H9 (cell line): Measurements from ENCODE around the gene NACC2. TPM values are rescaled to one million over a fixed set of nuclear protein-coding genes. Genes with fewer than 3 reads are reported as not detected.

Experiments used
- DNase-seq: peaks from one replicate; pipeline ENCODE4 v3.0.0-alpha.2; 2017
- H2AFZ ChIP-seq: one replicate; pipeline ENCODE4 v1.6.1; 2013; ENCODE audit warnings: mild to moderate bottlenecking, low read length, control low read depth, moderate library complexity
- H2AK5ac ChIP-seq: 2 replicates; pipeline ENCODE4 v1.6.1; 2013; ENCODE audit warnings: low read length, control low read depth, mixed read lengths; ENCODE audit not compliant: insufficient read length
- H2BK120ac ChIP-seq: one replicate; pipeline ENCODE4 v1.6.1; 2013; ENCODE audit warnings: low read depth, mild to moderate bottlenecking, low read length, control low read depth, inconsistent platforms; ENCODE audit not compliant: poor library complexity, severe bottlenecking
- H2BK12ac ChIP-seq: 2 replicates; pipeline ENCODE4 v1.6.1; 2013; ENCODE audit warnings: low read length, control low read depth, mixed read lengths, low read depth; ENCODE audit not compliant: insufficient read length
- H2BK15ac ChIP-seq: 2 replicates; pipeline ENCODE4 v1.6.1; 2013; ENCODE audit warnings: low read depth, low read length, control low read depth
- H2BK20ac ChIP-seq: one replicate; pipeline ENCODE4 v1.6.1; 2013; ENCODE audit warnings: low read depth, mild to moderate bottlenecking, low read length, control low read depth, inconsistent platforms; ENCODE audit not compliant: poor library complexity, severe bottlenecking
- H2BK5ac ChIP-seq: 2 replicates; pipeline ENCODE4 v1.6.1; 2013; ENCODE audit warnings: low read length, control low read depth, mixed read lengths; ENCODE audit not compliant: insufficient read length
- H3K14ac ChIP-seq: 2 replicates; pipeline ENCODE4 v1.6.1; 2013; ENCODE audit warnings: low read length, control low read depth; ENCODE audit not compliant: insufficient read depth
- H3K18ac ChIP-seq: 2 replicates; pipeline ENCODE4 v1.6.1; 2013; ENCODE audit warnings: low read depth, mild to moderate bottlenecking, mixed read lengths, low read length, control low read depth; ENCODE audit not compliant: insufficient read length
- H3K23ac ChIP-seq: 2 replicates; pipeline ENCODE4 v1.6.1; 2013; ENCODE audit warnings: low read length, control low read depth, mixed read lengths, low read depth; ENCODE audit not compliant: insufficient read length
- H3K23me2 ChIP-seq: 2 replicates; pipeline ENCODE4 v1.6.1; 2013; ENCODE audit warnings: low read depth, mild to moderate bottlenecking, mixed read lengths, low read length, control low read depth; ENCODE audit not compliant: insufficient read length, poor library complexity, severe bottlenecking
- H3K27ac ChIP-seq: 2 replicates; pipeline ENCODE4 v1.5.1; 2013; ENCODE audit warnings: low read length, control low read depth, mixed read lengths, low read depth; ENCODE audit not compliant: insufficient read length
- H3K27me3 ChIP-seq: 2 replicates; pipeline ENCODE4 v1.6.1; 2013; ENCODE audit warnings: low read length, control low read depth, inconsistent platforms; ENCODE audit not compliant: insufficient read depth
- H3K4ac ChIP-seq: 2 replicates; pipeline ENCODE4 v1.6.1; 2013; ENCODE audit warnings: low read depth, mild to moderate bottlenecking, control low read depth, inconsistent platforms, low read length, moderate library complexity
- H3K4me1 ChIP-seq: 2 replicates; pipeline ENCODE4 v1.6.1; 2013; ENCODE audit warnings: low read length, control low read depth, inconsistent platforms; ENCODE audit not compliant: insufficient read depth
- H3K4me2 ChIP-seq: 2 replicates; pipeline ENCODE4 v1.6.1; 2013; ENCODE audit warnings: low read length, control low read depth, mixed read lengths; ENCODE audit not compliant: insufficient read length, insufficient read depth
- H3K56ac ChIP-seq: 2 replicates; pipeline ENCODE4 v1.6.1; 2013; ENCODE audit warnings: low read depth, mild to moderate bottlenecking, mixed read lengths, low read length, control low read depth; ENCODE audit not compliant: insufficient read length
- H3K79me1 ChIP-seq: 2 replicates; pipeline ENCODE4 v1.6.1; 2013; ENCODE audit warnings: low read depth, mild to moderate bottlenecking, moderate library complexity, low read length, control low read depth, inconsistent platforms; ENCODE audit not compliant: insufficient read depth, poor library complexity, severe bottlenecking
- H3K79me2 ChIP-seq: 2 replicates; pipeline ENCODE4 v1.6.1; 2013; ENCODE audit warnings: low read length, control low read depth, inconsistent platforms; ENCODE audit not compliant: insufficient read depth
- H3K9ac ChIP-seq: 2 replicates; pipeline ENCODE4 v1.6.1; 2013; ENCODE audit warnings: low read length, control low read depth, mixed read lengths; ENCODE audit not compliant: insufficient read length; ENCODE audit errors: extremely low read depth
- H3K9me3 ChIP-seq: one replicate; pipeline ENCODE4 v1.6.1; 2013; ENCODE audit warnings: low read depth, low read length, inconsistent platforms; ENCODE audit not compliant: control insufficient read depth
- H3T11ph ChIP-seq: one replicate; pipeline ENCODE4 v1.6.1; 2013; ENCODE audit warnings: mild to moderate bottlenecking, low read length, control low read depth, inconsistent platforms
- H4K20me1 ChIP-seq: one replicate; pipeline ENCODE4 v1.6.1; 2013; ENCODE audit not compliant: control insufficient read depth, insufficient read length, insufficient read depth
- H4K5ac ChIP-seq: 2 replicates; pipeline ENCODE4 v1.6.1; 2013; ENCODE audit warnings: low read depth, mild to moderate bottlenecking, mixed read lengths, low read length, control low read depth; ENCODE audit not compliant: insufficient read length
- H4K8ac ChIP-seq: replicated peaks from 2 replicates; pipeline ENCODE4 v1.6.1; 2013; ENCODE audit warnings: low read length, control low read depth, mixed read lengths, low read depth; ENCODE audit not compliant: insufficient read length
- H4K91ac ChIP-seq: 2 replicates; pipeline ENCODE4 v1.6.1; 2013; ENCODE audit warnings: low read depth, mild to moderate bottlenecking, moderate library complexity, mixed read lengths, low read length, control low read depth; ENCODE audit not compliant: insufficient read length
- H3K27ac Mint-ChIP-seq, 3 experiments: 2 replicates in 2 of 3; 3 replicates in 1 of 3; pipeline ENCODE4 v1.8.0; 2020 to 2021; ENCODE audit warnings: mixed read lengths in 3 of 3, mild to moderate bottlenecking in 1 of 3, moderate library complexity in 1 of 3
- H3K27me3 Mint-ChIP-seq: 2 replicates; pipeline ENCODE4 v1.8.0; 2021; ENCODE audit warnings: low read depth, mild to moderate bottlenecking, moderate library complexity, mixed read lengths
- H3K36me3 Mint-ChIP-seq, 3 experiments: 2 replicates in 2 of 3; 3 replicates in 1 of 3; pipeline ENCODE4 v1.8.0; 2020 to 2021; ENCODE audit warnings: low read depth in 3 of 3, mixed read lengths in 3 of 3; ENCODE audit not compliant: insufficient read depth in 1 of 3
- H3K4me1 Mint-ChIP-seq, 2 experiments: 2 replicates each; pipeline ENCODE4 v1.8.0; 2020; ENCODE audit warnings: mixed read lengths in 2 of 2
- H3K4me3 Mint-ChIP-seq, 2 experiments: 2 replicates in 1 of 2; 3 replicates in 1 of 2; pipeline ENCODE4 v1.8.0; 2020 to 2021; ENCODE audit warnings: mild to moderate bottlenecking in 2 of 2, mixed read lengths in 2 of 2, moderate library complexity in 1 of 2
- H3K9me3 Mint-ChIP-seq, 2 experiments: 2 replicates in 1 of 2; 3 replicates in 1 of 2; pipeline ENCODE4 v1.8.0; 2020; ENCODE audit warnings: mild to moderate bottlenecking in 2 of 2, mixed read lengths in 2 of 2, moderate library complexity in 1 of 2
- WGBS: extraction: QIAGEN DNeasy Blood & Tissue Kit; methylation state at CpG from one replicate; pipeline ENCODE4 v1.1.7; 2013; ENCODE audit warnings: missing lambda C conversion rate, low lambda C conversion rate, mixed read lengths; ENCODE audit not compliant: insufficient read length; ENCODE audit errors: extremely low coverage; 5-methylcytosine and 5-hydroxymethylcytosine counted together
- total RNA-seq: library from RNA; stranded (reverse); gene quantifications from 2 replicates; pipeline ENCODE4 v1.2.1, GENCODE V29; 2021
- TF ChIP-seq, protein P1 (sequence below): fragments of 200-600 bp; sonication (generic); conservative IDR thresholded peaks from 3 replicates; pipeline ENCODE4 v1.8.0; 2021; ENCODE audit warnings: antibody characterized with exemption, mild to moderate bottlenecking

NACC2 gene
- total RNA-seq, 1 experiment from 2014 or later, result 11.5 TPM

DNA sequence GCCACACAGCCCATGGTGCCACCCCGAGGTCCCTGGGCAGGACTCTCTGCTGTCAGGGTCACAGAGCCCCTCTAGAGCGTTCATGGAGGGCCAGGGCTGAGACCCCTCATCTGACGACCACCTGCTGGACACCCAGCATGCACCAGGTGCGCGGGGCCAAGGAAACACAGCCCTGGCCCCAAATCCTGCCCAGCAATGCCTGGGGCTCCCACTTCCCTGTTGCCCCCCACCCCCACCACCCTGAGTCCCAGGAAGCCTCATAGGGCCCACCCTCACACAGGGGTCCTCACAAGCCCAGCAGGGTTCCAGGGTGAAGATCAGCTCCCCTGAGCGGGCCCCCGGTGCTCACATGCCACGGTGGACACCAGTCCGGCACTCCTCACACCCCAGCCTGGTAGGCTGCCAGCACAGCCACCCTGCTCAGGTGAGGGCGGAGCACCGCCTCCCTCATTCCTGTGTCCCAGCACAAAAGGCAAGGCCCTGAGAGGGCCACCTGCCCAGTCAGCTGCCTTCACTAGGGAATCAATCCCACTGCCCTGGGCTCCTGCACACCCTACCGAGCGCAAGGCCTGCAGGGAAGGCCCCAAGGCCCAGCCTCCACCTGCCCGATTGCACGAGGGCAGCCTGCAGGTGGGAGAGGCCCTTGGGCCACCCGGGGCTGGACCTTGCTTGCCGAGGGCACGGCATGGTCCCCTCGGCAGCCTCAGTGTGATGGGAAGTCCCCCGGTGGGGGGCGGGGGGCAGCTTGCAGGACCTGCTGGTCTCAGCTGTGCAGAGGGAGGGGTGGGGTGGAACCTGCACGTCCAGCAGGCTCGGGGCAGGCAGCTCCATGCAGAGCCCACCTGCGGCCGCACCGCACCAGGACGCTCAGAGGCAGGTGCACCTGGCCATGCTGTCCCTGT, 77.5 kb downstream of the NACC2 start:
- H3K4me3 Mint-ChIP-seq, result no peak overlapping the region
- H2BK15ac ChIP-seq, result no peak overlapping the region
- H3K14ac ChIP-seq, result peak overlapping the region; percentile 23; the same call in 1 of the 2 replicates
- peaks cover 26 to 43% of the 10 kb centered on the region in 2 experiments for H3K4me1 Mint-ChIP-seq
- H2BK120ac ChIP-seq, result no peak overlapping the region
- H3K27me3 Mint-ChIP-seq, result peaks cover 11% of the 10 kb centered on the region
- H3K9me3 ChIP-seq, result no peaks in the 10 kb centered on the region
- H3K27ac Mint-ChIP-seq, result no peak overlapping the region
- no peak overlapping the region for H2AFZ ChIP-seq
- H3K27me3 ChIP-seq, result no peaks in the 10 kb centered on the region
- H3K18ac ChIP-seq, result no peak overlapping the region
- H4K91ac ChIP-seq, result no peak overlapping the region
- DNase-seq, result peak; percentile 25
- no peak overlapping the region for H3K9ac ChIP-seq
- H3K36me3 Mint-ChIP-seq, result peaks cover 0 to 4% (median 3%) of the 10 kb centered on the region in 3 experiments; a peak in 2 of 7 replicates
- H2AK5ac ChIP-seq, result no peak overlapping the region
- no peak overlapping the region for H3K4me2 ChIP-seq
- no CpG with 5 or more reads among the region's 27 CpGs for WGBS
- H3K4ac ChIP-seq, result no peak overlapping the region
- no peak overlapping the region for H2BK12ac ChIP-seq
- no peaks in the 10 kb centered on the region; the same call in 1 of the 2 replicates for H3K79me2 ChIP-seq
- no peaks in the 10 kb centered on the region for H3K23me2 ChIP-seq
- TF ChIP-seq, protein P1, sequence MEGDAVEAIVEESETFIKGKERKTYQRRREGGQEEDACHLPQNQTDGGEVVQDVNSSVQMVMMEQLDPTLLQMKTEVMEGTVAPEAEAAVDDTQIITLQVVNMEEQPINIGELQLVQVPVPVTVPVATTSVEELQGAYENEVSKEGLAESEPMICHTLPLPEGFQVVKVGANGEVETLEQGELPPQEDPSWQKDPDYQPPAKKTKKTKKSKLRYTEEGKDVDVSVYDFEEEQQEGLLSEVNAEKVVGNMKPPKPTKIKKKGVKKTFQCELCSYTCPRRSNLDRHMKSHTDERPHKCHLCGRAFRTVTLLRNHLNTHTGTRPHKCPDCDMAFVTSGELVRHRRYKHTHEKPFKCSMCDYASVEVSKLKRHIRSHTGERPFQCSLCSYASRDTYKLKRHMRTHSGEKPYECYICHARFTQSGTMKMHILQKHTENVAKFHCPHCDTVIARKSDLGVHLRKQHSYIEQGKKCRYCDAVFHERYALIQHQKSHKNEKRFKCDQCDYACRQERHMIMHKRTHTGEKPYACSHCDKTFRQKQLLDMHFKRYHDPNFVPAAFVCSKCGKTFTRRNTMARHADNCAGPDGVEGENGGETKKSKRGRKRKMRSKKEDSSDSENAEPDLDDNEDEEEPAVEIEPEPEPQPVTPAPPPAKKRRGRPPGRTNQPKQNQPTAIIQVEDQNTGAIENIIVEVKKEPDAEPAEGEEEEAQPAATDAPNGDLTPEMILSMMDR, result no peak
- H3K4me1 ChIP-seq, result peaks cover 4% of the 10 kb centered on the region; the same call in 1 of the 2 replicates
- no peak overlapping the region for H4K8ac ChIP-seq
- H2BK5ac ChIP-seq, result no peak overlapping the region
- H4K20me1 ChIP-seq, result no peaks in the 10 kb centered on the region
- H3K27ac ChIP-seq, result no peak overlapping the region
- H3T11ph ChIP-seq, result no peak overlapping the region
- no peaks in the 10 kb centered on the region; a peak in 1 of 5 replicates for H3K9me3 Mint-ChIP-seq
- H3K79me1 ChIP-seq, result no peaks in the 10 kb centered on the region
- H3K23ac ChIP-seq, result no peak overlapping the region
- no peak overlapping the region for H3K56ac ChIP-seq
- H4K5ac ChIP-seq, result no peak overlapping the region
- no peak overlapping the region for H2BK20ac ChIP-seq
